K562 (cell line): Measurements from ENCODE around the gene RFPL2. TPM values are rescaled to one million over a fixed set of nuclear protein-coding genes. Genes with fewer than 3 reads are reported as not detected.
"Not testable (repeated sequence)": the region's sequence is repeated elsewhere in the genome, so short reads cannot be mapped to it uniquely, and the experiment has no call there.

Experiments
- ATAC-seq: fragments of 200-7000 bp; cut with Tn5 transposase; 3 replicates; pipeline ENCODE4 v1.9.1; 2020; ENCODE audit warnings: moderate library complexity
- BruUV-seq: library from RNA; stranded (reverse); fragments of 400-500 nt; replicated peaks from 2 replicates; lab custom pipeline; 2021; lab: Mats Ljungman, UMichigan
- CTCF ChIA-PET: fragments of 300-600 bp; formaldehyde crosslinking; extraction: SDS; loops from one replicate; lab custom pipeline; 2021; ENCODE audit warnings: low intra/inter-chr PET ratio; lab: Yijun Ruan, JAX
- POLR2A ChIA-PET: fragments of 300-600, 350-650 bp; sonication (Branson Sonifier 250); formaldehyde crosslinking; extraction: SDS; loops from one replicate; lab custom pipeline; 2021; ENCODE audit warnings: antibody characterized with exemption, inconsistent platforms; lab: Yijun Ruan, JAX
- DNase-seq, 4 experiments: peaks; one replicate each; pipeline versions ENCODE4 v3.0.0 to v3.0.0-alpha.2; 2011 to 2018; ENCODE audit warnings: low spot score in 3 of 4, mixed read lengths in 3 of 4; ENCODE audit errors: extremely low read depth in 1 of 4
- FAIRE-seq: peaks from 2 replicates; lab custom pipeline; 2011; peaks lifted over from hg19 to GRCh38; lab: Jason Lieb, UNC
- H2AFZ ChIP-seq: 2 replicates; pipeline ENCODE4 v1.6.0; 2011; ENCODE audit warnings: low read depth, low read length, control low read depth, inconsistent platforms
- H3K27ac ChIP-seq: fragments of 200-600 bp; 3 replicates; pipeline ENCODE4 v1.8.0; 2011; ENCODE audit warnings: low read depth, mild to moderate bottlenecking, control low read depth, inconsistent platforms, low read length, moderate library complexity, mixed read lengths; ENCODE audit errors: extremely low read depth
- H3K27me3 ChIP-seq, 2 experiments: fragments of 300-600 bp in 1 of 2; 2 replicates in 1 of 2; 3 replicates in 1 of 2; pipeline versions ENCODE4 v1.6.0 to v1.8.0; 2011; ENCODE audit warnings: inconsistent platforms in 2 of 2, low read length in 2 of 2, mild to moderate bottlenecking in 1 of 2, mixed read lengths in 1 of 2, moderate library complexity in 1 of 2; ENCODE audit not compliant: control insufficient read depth in 2 of 2, insufficient read depth in 2 of 2
- H3K36me3 ChIP-seq: fragments of 300-600 bp; 3 replicates; pipeline ENCODE4 v1.8.0; 2011; ENCODE audit warnings: mild to moderate bottlenecking, low read length, inconsistent platforms; ENCODE audit not compliant: control insufficient read depth, insufficient read depth
- H3K4me1 ChIP-seq, 2 experiments: fragments of 200-600 bp in 1 of 2; replicated peaks in 1 of 2; 2 replicates in 1 of 2; 3 replicates in 1 of 2; pipeline versions ENCODE4 v1.5.1 to v1.8.0; 2011; ENCODE audit warnings: inconsistent platforms in 2 of 2, low read length in 2 of 2, mild to moderate bottlenecking in 1 of 2, mixed read lengths in 1 of 2, moderate library complexity in 1 of 2; ENCODE audit not compliant: control insufficient read depth in 2 of 2, insufficient read depth in 2 of 2
- H3K4me2 ChIP-seq: 2 replicates; pipeline ENCODE4 v1.6.1; 2011; ENCODE audit warnings: low read length, control low read depth, inconsistent platforms, mixed read lengths; ENCODE audit not compliant: insufficient read depth
- H3K4me3 ChIP-seq: fragments of 200-600 bp; sonication (generic), shearing (Covaris generic); 2 replicates; pipeline ENCODE4 v1.5.1; 2016; ENCODE audit warnings: control low read depth, inconsistent platforms
- H3K79me2 ChIP-seq: fragments of 200-600 bp; 3 replicates; pipeline ENCODE4 v1.8.0; 2011; ENCODE audit warnings: low read length, inconsistent platforms; ENCODE audit not compliant: control insufficient read depth, insufficient read depth
- H3K9ac ChIP-seq, 2 experiments: 2 replicates each; pipeline versions ENCODE4 v1.6.0 to v1.6.1; 2011; ENCODE audit warnings: low read depth in 2 of 2, low read length in 2 of 2, control low read depth in 1 of 2, inconsistent platforms in 1 of 2, mild to moderate bottlenecking in 1 of 2, mixed read lengths in 1 of 2; ENCODE audit not compliant: insufficient read depth in 1 of 2
- H3K9me1 ChIP-seq: one replicate; pipeline ENCODE4 v1.6.0; 2011; ENCODE audit warnings: inconsistent platforms, mild to moderate bottlenecking, low read length, moderate library complexity; ENCODE audit not compliant: control insufficient read depth, insufficient read depth
- H3K9me3 ChIP-seq: replicated peaks from 2 replicates; pipeline ENCODE4 v1.5.1; 2011; ENCODE audit warnings: low read depth, low read length, inconsistent platforms; ENCODE audit not compliant: control insufficient read depth, insufficient read depth
- H4K20me1 ChIP-seq: replicated peaks from 2 replicates; pipeline ENCODE4 v1.6.1; 2011; ENCODE audit warnings: low read length, inconsistent platforms, mixed read lengths; ENCODE audit not compliant: control insufficient read depth, insufficient read depth
- ARHGAP35 ChIP-seq: fragments of 450-650 bp; IDR thresholded peaks from 2 replicates; pipeline ENCODE4 v1.6.1; 2018; ENCODE audit not compliant: partially characterized antibody
- ARID2 ChIP-seq: fragments of 450-650 bp; IDR thresholded peaks from 2 replicates; pipeline ENCODE4 v1.6.1; 2017; ENCODE audit warnings: antibody characterized with exemption, mild to moderate bottlenecking
- ESRRA ChIP-seq: fragments of 450-650 bp; IDR thresholded peaks from 2 replicates; pipeline ENCODE4 v1.6.1; 2014; ENCODE audit warnings: low read depth, mild to moderate bottlenecking, moderate library complexity, borderline replicate concordance
- FOXP4 ChIP-seq: sonication (generic); formaldehyde crosslinking; IDR thresholded peaks from 2 replicates; pipeline ENCODE4 v1.8.0; 2022; ENCODE audit warnings: mild to moderate bottlenecking, missing genetic modification reagents, borderline replicate concordance
- GATAD2B ChIP-seq: fragments of 450-650 bp; IDR thresholded peaks from 2 replicates; pipeline ENCODE4 v1.6.1; 2017; ENCODE audit warnings: mild to moderate bottlenecking, borderline replicate concordance
- ILF3 ChIP-seq: fragments of 450-650 bp; IDR thresholded peaks from 2 replicates; pipeline ENCODE4 v1.6.1; 2018; ENCODE audit warnings: antibody characterized with exemption, mild to moderate bottlenecking, moderate library complexity, borderline replicate concordance
- NFE2 ChIP-seq: IDR thresholded peaks from 2 replicates; pipeline ENCODE4 v1.6.1; 2014; ENCODE audit warnings: antibody characterized with exemption, low read depth
- SMAD3 ChIP-seq: fragments of 450-650 bp; formaldehyde crosslinking; conservative IDR thresholded peaks from 2 replicates; pipeline ENCODE4 v1.4.0; 2020; ENCODE audit warnings: mild to moderate bottlenecking
- SMC3 ChIP-seq: conservative IDR thresholded peaks from 2 replicates; pipeline ENCODE4 v1.6.1; 2011; ENCODE audit warnings: low read depth, low read length, improper control_type of control experiment; ENCODE audit not compliant: insufficient read depth
- ZNF146 ChIP-seq: IDR thresholded peaks from one replicate; pipeline ENCODE4 v1.6.1; 2018; ENCODE audit warnings: missing compliant biosample characterization; ENCODE audit not compliant: unreplicated experiment
- ZSCAN29 ChIP-seq: fragments of 450-650 bp; IDR thresholded peaks from 2 replicates; pipeline ENCODE4 v1.6.1; 2017
- WGBS: fragments of 100-300 bp; shearing (Covaris generic); methylation state at CpG from one replicate; pipeline ENCODE4 v1.1.6; 2016; ENCODE audit warnings: low coverage, mixed read lengths; ENCODE audit not compliant: insufficient coverage; ENCODE audit errors: missing lambda C conversion rate; 5-methylcytosine and 5-hydroxymethylcytosine counted together
- in situ Hi-C: fragments of 300-500 bp; cut with MboI; formaldehyde crosslinking; loops from 4 replicates; pipeline ENCODE4 v1.15.0; 2018; ENCODE audit warnings: inconsistent platforms, mixed read lengths
- intact Hi-C: fragments of 100-400 bp; cut with micrococcal nuclease; formaldehyde crosslinking; loops from 2 replicates; pipeline ENCODE4 v1.14.2; 2022
- polyA plus RNA-seq, 8 experiments: library from polyadenylated mRNA; depleted of rRNA in 4 of 8; stranded (reverse) in 5 of 8; unstranded in 3 of 8; fragments of >200 nt; fragmentation: Nextera tagmentation in 2 of 8; fragmentation: Illumina TruSeq in 1 of 8; extraction: Ambion mirVana in 2 of 8; extraction: Trizol in 1 of 8; gene quantifications; 2 replicates each; pipeline versions ENCODE4 v1.2.1 to v1.2.3, GENCODE V29; 2011 to 2014; ENCODE audit warnings: inconsistent platforms in 1 of 8, missing spikeins in 1 of 8
- total RNA-seq, 7 experiments: library from RNA; depleted of rRNA in 6 of 7; stranded (reverse); fragments of >200 nt in 6 of 7; fragmentation: Illumina TruSeq in 2 of 7; extraction: Trizol in 2 of 7; gene quantifications; 2 replicates each; pipeline versions ENCODE4 v1.2.1 to v1.2.3, GENCODE V29; 2011 to 2021; ENCODE audit warnings: low replicate concordance in 1 of 7

The RFPL2 gene
- total and polyA plus RNA-seq, 9 of the 15 experiments (the other 6 are each of a cell fraction or from before 2014, with no cell fraction given), result not detected

GRCh38 chr22:32199341-32199740 is 5.5 kb downstream of the RFPL2 start (continued):
- no peak for TF ChIP-seq SMC3
- TF ChIP-seq FOXP4 (CRISPR knock-in tag), result no peak
- TF ChIP-seq ARHGAP35, result no peak
- no peak for TF ChIP-seq GATAD2B
- no peak for TF ChIP-seq ARID2
- TF ChIP-seq ESRRA, result no peak
- TF ChIP-seq ILF3, result no peak
- TF ChIP-seq SMAD3, result no peak
- no peak for TF ChIP-seq ZSCAN29
- no peak for TF ChIP-seq NFE2

GRCh38 chr22:32197553-32198226 is 7.2 kb downstream of the RFPL2 start:
- not testable (repeated sequence) for H3K4me3 ChIP-seq, H3K9me1 ChIP-seq, H3K27me3 ChIP-seq, H2AFZ ChIP-seq, FAIRE-seq, H3K79me2 ChIP-seq, H3K9ac ChIP-seq, H3K4me2 ChIP-seq
- TF ChIP-seq ZNF146 (CRISPR knock-in tag), result peak; percentile 38
- TF ChIP-seq, all 486 proteins: peak for 1; not testable (repeated sequence) for 485
- H3K27ac ChIP-seq, intact Hi-C loops, POLR2A ChIA-PET, H3K36me3 ChIP-seq, H4K20me1 ChIP-seq, BruUV-seq, H3K4me1 ChIP-seq, H3K9me3 ChIP-seq, ATAC-seq, CTCF ChIA-PET, in situ Hi-C loops, DNase-seq: not testable (repeated sequence)
- WGBS, result 3% methylated on average over 3 of the region's 5 CpGs

- CTCF ChIA-PET, POLR2A ChIA-PET: not testable (repeated sequence)
Observed at GRCh38 chr22:32195900-32196299, 9.0 kb downstream of the RFPL2 start.

More at GRCh38 chr22:32195900-32196299, 9.0 kb downstream of the RFPL2 start:
- in situ Hi-C loops, H3K4me3 ChIP-seq, H3K27me3 ChIP-seq, H3K79me2 ChIP-seq, ATAC-seq, DNase-seq, H3K4me1 ChIP-seq, H2AFZ ChIP-seq, H3K9ac ChIP-seq, H3K27ac ChIP-seq, H3K4me2 ChIP-seq, H3K36me3 ChIP-seq, H4K20me1 ChIP-seq, H3K9me1 ChIP-seq, H3K9me3 ChIP-seq, BruUV-seq, FAIRE-seq, intact Hi-C loops: not testable (repeated sequence)
- WGBS, result 0% methylated on average over 3 of the region's 3 CpGs
